GM23338 (cell line): ENCODE data around the gene SERPINH1. TPM values are rescaled to one million over a fixed set of nuclear protein-coding genes. Genes with fewer than 3 reads are reported as not detected.

Source experiments
- ATAC-seq: fragments of 200-7000 bp; cut with Tn5 transposase; 3 replicates; pipeline ENCODE4 v1.9.1; 2020
- DNase-seq: peaks from one replicate; pipeline ENCODE4 v3.0.0-alpha.2; 2015; ENCODE audit warnings: low spot score
- H2AFZ ChIP-seq: fragments of 200-600 bp; sonication (generic); 2 replicates; pipeline ENCODE4 v1.8.0; 2016; ENCODE audit warnings: antibody characterized with exemption, mild to moderate bottlenecking, moderate library complexity
- H3F3A ChIP-seq: fragments of 200-600 bp; sonication (generic); replicated peaks from 2 replicates; pipeline ENCODE4 v1.8.0; 2017; ENCODE audit warnings: antibody characterized with exemption, mixed run types, low read depth
- H3K27ac ChIP-seq: fragments of 200-600 bp; sonication (generic); 2 replicates; pipeline ENCODE4 v1.6.1; 2016; ENCODE audit warnings: low read depth
- H3K27me3 ChIP-seq: fragments of 200-600 bp; sonication (generic); 2 replicates; pipeline ENCODE4 v1.8.0; 2016; ENCODE audit warnings: mild to moderate bottlenecking, mixed run types, moderate library complexity; ENCODE audit not compliant: insufficient read depth
- H3K36me3 ChIP-seq: fragments of 200-600 bp; sonication (generic); 2 replicates; pipeline ENCODE4 v1.8.0; 2016; ENCODE audit warnings: mild to moderate bottlenecking; ENCODE audit not compliant: insufficient read depth
- H3K4me1 ChIP-seq: fragments of 200-600 bp; sonication (generic); 2 replicates; pipeline ENCODE4 v1.8.0; 2016; ENCODE audit warnings: mild to moderate bottlenecking, moderate library complexity; ENCODE audit not compliant: insufficient read depth
- H3K4me2 ChIP-seq: fragments of 200-600 bp; sonication (generic); 2 replicates; pipeline ENCODE4 v1.7.1; 2017; ENCODE audit warnings: mixed run types
- H3K4me3 ChIP-seq: fragments of 200-600 bp; sonication (generic); 2 replicates; pipeline ENCODE4 v1.6.1; 2016; ENCODE audit warnings: mixed run types
- H3K79me2 ChIP-seq: fragments of 200-600 bp; sonication (generic); replicated peaks from 2 replicates; pipeline ENCODE4 v1.8.0; 2017; ENCODE audit warnings: mild to moderate bottlenecking; ENCODE audit not compliant: insufficient read depth
- H3K9me2 ChIP-seq: fragments of 200-600 bp; sonication (generic); 2 replicates; pipeline ENCODE4 v1.8.0; 2017; ENCODE audit not compliant: insufficient read depth
- H4K20me1 ChIP-seq: fragments of 200-600 bp; sonication (generic); replicated peaks from 2 replicates; pipeline ENCODE4 v1.8.0; 2017; ENCODE audit warnings: mild to moderate bottlenecking; ENCODE audit not compliant: insufficient read depth
- H3K27ac Mint-ChIP-seq: 2 replicates; pipeline ENCODE4 v1.8.0; 2020; ENCODE audit warnings: inconsistent platforms, mild to moderate bottlenecking, moderate library complexity, mixed read lengths
- H3K27me3 Mint-ChIP-seq: 3 replicates; pipeline ENCODE4 v1.8.0; 2022; ENCODE audit warnings: low read depth, mild to moderate bottlenecking, moderate library complexity, mixed read lengths, inconsistent platforms; ENCODE audit not compliant: insufficient read depth, poor library complexity
- H3K36me3 Mint-ChIP-seq: 3 replicates; pipeline ENCODE4 v1.8.0; 2021; ENCODE audit warnings: low read depth, mild to moderate bottlenecking, inconsistent platforms, moderate library complexity, mixed read lengths
- H3K4me1 Mint-ChIP-seq: 3 replicates; pipeline ENCODE4 v1.8.0; 2020; ENCODE audit warnings: mild to moderate bottlenecking, inconsistent platforms, mixed read lengths
- H3K4me3 Mint-ChIP-seq: 3 replicates; pipeline ENCODE4 v1.8.0; 2021; ENCODE audit warnings: moderate library complexity, mild to moderate bottlenecking, inconsistent platforms, mixed read lengths
- H3K9me3 Mint-ChIP-seq: 3 replicates; pipeline ENCODE4 v1.8.0; 2020; ENCODE audit warnings: moderate library complexity, mild to moderate bottlenecking, inconsistent platforms, mixed read lengths
- CREB1 ChIP-seq: fragments of 250-450 bp; sonication (Bioruptor Pico); IDR thresholded peaks from 2 replicates; pipeline ENCODE4 v1.5.0; 2020; ENCODE audit warnings: low read depth, mild to moderate bottlenecking, moderate library complexity
- CTCF ChIP-seq, 2 experiments: fragments of 200-600 bp in 1 of 2; sonication (generic) in 1 of 2; conservative IDR thresholded peaks; 2 replicates each; pipeline versions ENCODE4 v1.5.1 to v1.6.1; 2016 to 2017; ENCODE audit warnings: antibody characterized with exemption in 2 of 2, low read depth in 2 of 2, mild to moderate bottlenecking in 2 of 2, moderate library complexity in 1 of 2
- EZH2 ChIP-seq: fragments of 200-600 bp; sonication (generic); IDR thresholded peaks from one replicate; pipeline ENCODE4 v1.8.0; 2017; ENCODE audit warnings: antibody characterized with exemption, mild to moderate bottlenecking, low read depth; ENCODE audit not compliant: unreplicated experiment
- EZH2phosphoT487 ChIP-seq: fragments of 200-600 bp; sonication (generic); IDR thresholded peaks from one replicate; pipeline ENCODE4 v1.8.1; 2018; ENCODE audit warnings: antibody characterized with exemption; ENCODE audit not compliant: unreplicated experiment
- JUNB ChIP-seq: IDR thresholded peaks from one replicate; pipeline ENCODE4 v1.6.1; 2016; ENCODE audit warnings: antibody characterized with exemption; ENCODE audit not compliant: unreplicated experiment
- NANOG ChIP-seq: IDR thresholded peaks from 2 replicates; pipeline ENCODE4 v1.6.1; 2016; ENCODE audit warnings: antibody characterized with exemption, borderline replicate concordance
- STAT1 ChIP-seq: IDR thresholded peaks from one replicate; pipeline ENCODE4 v1.6.1; 2016; ENCODE audit warnings: antibody characterized with exemption; ENCODE audit not compliant: unreplicated experiment
- ZNF114 ChIP-seq: fragments of 250-450 bp; sonication (Bioruptor Pico); IDR thresholded peaks from 2 replicates; pipeline ENCODE4 v1.5.0; 2020; ENCODE audit warnings: mild to moderate bottlenecking, moderate library complexity
- ZNF462 ChIP-seq: fragments of 250-450 bp; sonication (Bioruptor Pico); IDR thresholded peaks from 2 replicates; pipeline ENCODE4 v1.5.0; 2020; ENCODE audit warnings: mild to moderate bottlenecking, moderate library complexity
- polyA plus RNA-seq: library from polyadenylated mRNA; unstranded; fragments of >200 nt; fragmentation: Nextera tagmentation; extraction: Ambion mirVana; gene quantifications from 2 replicates; pipeline ENCODE4 v1.2.1, GENCODE V29; 2016
- total RNA-seq: library from RNA; depleted of rRNA; stranded (reverse); fragments of >200 nt; shearing (Covaris generic); gene quantifications from 2 replicates; pipeline ENCODE4 v1.2.3, GENCODE V29; 2014
- TF ChIP-seq, protein P1 (sequence below): IDR thresholded peaks from one replicate; pipeline ENCODE4 v1.6.1; 2018; ENCODE audit warnings: antibody characterized with exemption; ENCODE audit not compliant: unreplicated experiment

SERPINH1 gene
- total and polyA plus RNA-seq, 2 experiments from 2014 or later = 238 to 1,217 TPM

DNA sequence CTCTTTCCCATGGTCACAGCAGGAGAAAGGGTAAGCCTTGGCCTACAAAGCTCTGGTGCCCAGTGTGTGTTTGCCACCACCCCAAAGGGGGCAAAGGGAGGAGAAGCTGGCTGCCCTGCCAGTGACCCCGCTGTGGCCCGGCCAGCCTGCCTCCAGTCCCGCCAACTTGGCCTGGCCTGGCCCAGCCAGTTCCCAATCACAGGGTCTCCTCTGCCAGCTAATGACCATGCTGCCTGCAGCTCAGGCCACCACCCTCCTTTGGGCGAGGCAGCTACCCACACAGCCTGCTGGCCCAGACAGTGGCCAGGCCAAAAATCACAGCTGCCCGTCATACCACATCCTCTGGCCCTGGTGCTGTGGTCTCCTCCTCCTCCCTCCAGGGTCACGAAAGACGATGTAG is 41.4 kb upstream of the SERPINH1 start (continued):
- TF ChIP-seq ZNF462 (no peak), NANOG (no peak), CTCF (conservative IDR thresholded peaks at IDR 0.05; ENCODE audit: low read depth in 2 of 2) (no peak), ZNF114 (no peak), EZH2phosphoT487 (no peak), CREB1 (CRISPR knock-in tag) (no peak)

- no peak overlapping the region for H3K4me3 Mint-ChIP-seq
- H3K4me1 Mint-ChIP-seq = peaks cover 25% of the 10 kb centered on the region
- H2AFZ ChIP-seq = no peak overlapping the region
- TF ChIP-seq STAT1 (no peak), EZH2phosphoT487 (no peak), NANOG (no peak), JUNB (no peak), ZNF114 (no peak), CTCF (conservative IDR thresholded peaks at IDR 0.05; ENCODE audit: low read depth in 2 of 2) (no peak), EZH2 (no peak)
- TF ChIP-seq, protein P1, sequence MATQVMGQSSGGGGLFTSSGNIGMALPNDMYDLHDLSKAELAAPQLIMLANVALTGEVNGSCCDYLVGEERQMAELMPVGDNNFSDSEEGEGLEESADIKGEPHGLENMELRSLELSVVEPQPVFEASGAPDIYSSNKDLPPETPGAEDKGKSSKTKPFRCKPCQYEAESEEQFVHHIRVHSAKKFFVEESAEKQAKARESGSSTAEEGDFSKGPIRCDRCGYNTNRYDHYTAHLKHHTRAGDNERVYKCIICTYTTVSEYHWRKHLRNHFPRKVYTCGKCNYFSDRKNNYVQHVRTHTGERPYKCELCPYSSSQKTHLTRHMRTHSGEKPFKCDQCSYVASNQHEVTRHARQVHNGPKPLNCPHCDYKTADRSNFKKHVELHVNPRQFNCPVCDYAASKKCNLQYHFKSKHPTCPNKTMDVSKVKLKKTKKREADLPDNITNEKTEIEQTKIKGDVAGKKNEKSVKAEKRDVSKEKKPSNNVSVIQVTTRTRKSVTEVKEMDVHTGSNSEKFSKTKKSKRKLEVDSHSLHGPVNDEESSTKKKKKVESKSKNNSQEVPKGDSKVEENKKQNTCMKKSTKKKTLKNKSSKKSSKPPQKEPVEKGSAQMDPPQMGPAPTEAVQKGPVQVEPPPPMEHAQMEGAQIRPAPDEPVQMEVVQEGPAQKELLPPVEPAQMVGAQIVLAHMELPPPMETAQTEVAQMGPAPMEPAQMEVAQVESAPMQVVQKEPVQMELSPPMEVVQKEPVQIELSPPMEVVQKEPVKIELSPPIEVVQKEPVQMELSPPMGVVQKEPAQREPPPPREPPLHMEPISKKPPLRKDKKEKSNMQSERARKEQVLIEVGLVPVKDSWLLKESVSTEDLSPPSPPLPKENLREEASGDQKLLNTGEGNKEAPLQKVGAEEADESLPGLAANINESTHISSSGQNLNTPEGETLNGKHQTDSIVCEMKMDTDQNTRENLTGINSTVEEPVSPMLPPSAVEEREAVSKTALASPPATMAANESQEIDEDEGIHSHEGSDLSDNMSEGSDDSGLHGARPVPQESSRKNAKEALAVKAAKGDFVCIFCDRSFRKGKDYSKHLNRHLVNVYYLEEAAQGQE = no peak
These were observed 39.6 kb upstream of the SERPINH1 start for GRCh38 chr11:75522286-75523044.

More at GRCh38 chr11:75522286-75523044, 39.6 kb upstream of the SERPINH1 start:
- Histone ChIP-seq H3K36me3 (no peaks in the 10 kb centered on the region), H3K4me2 (no peak overlapping the region), H3K4me1 (0 out of 2 replicates have a peak, but pooled peaks cover 5% of the 10 kb centered on the region), H3F3A (peaks cover 6% of the 10 kb centered on the region; the same call in 1 of the 2 replicates), H3K27me3 (peaks cover 41% of the 10 kb centered on the region), H3K79me2 (no peaks in the 10 kb centered on the region; the same call in 1 of the 2 replicates), H4K20me1 (no peaks in the 10 kb centered on the region), H3K27ac (no peak overlapping the region), H3K9me2 (no peaks in the 10 kb centered on the region), H3K4me3 (no peak overlapping the region)
- H3K27ac Mint-ChIP-seq = no peak overlapping the region
- no peak for ATAC-seq
- DNase-seq = no peak
- H3K9me3 Mint-ChIP-seq = no peaks in the 10 kb centered on the region
- no peaks in the 10 kb centered on the region for H3K36me3 Mint-ChIP-seq
- peaks cover 29% of the 10 kb centered on the region for H3K27me3 Mint-ChIP-seq
